GM12892 (cell line): ENCODE data around the gene RGS7.

Experiments
- POLR2A ChIP-seq: IDR thresholded peaks from 2 replicates; pipeline ENCODE4 v1.6.1; 2011; ENCODE audit warnings: low read depth, low read length, control low read depth
- POLR2AphosphoS5 ChIP-seq: IDR thresholded peaks from 2 replicates; pipeline ENCODE4 v1.6.1; 2011; ENCODE audit warnings: low read depth, low read length, control low read depth
- TAF1 ChIP-seq: IDR thresholded peaks from 2 replicates; pipeline ENCODE4 v1.6.1; 2011; ENCODE audit warnings: low read depth, mild to moderate bottlenecking, control low read depth, low read length, borderline replicate concordance

- TF ChIP-seq POLR2A (no peak), POLR2AphosphoS5 (no peak), TAF1 (no peak)
Measured at GRCh38 chr1:241213139-241213538, 143.9 kb downstream of the RGS7 start.
